H1 (cell line): ENCODE results near the gene GID8. TPM values are rescaled to one million over a fixed set of nuclear protein-coding genes. Genes with fewer than 3 reads are reported as not detected.
A peak's percentile ranks its signal among the peaks of the same experiment; 100 is the strongest.

Experiments
- CTCF ChIA-PET: fragments of 300-600 bp; sonication (Branson Sonifier 250); formaldehyde crosslinking; loops from one replicate; lab custom pipeline; 2021; ENCODE audit not compliant: partially characterized antibody; lab: Charles Lee
- POLR2A ChIA-PET: fragments of 300-600 bp; sonication (Branson Sonifier 250); formaldehyde crosslinking; loops from one replicate; lab custom pipeline; 2021; ENCODE audit warnings: inconsistent platforms; ENCODE audit not compliant: partially characterized antibody; lab: Charles Lee
- DNase-seq, 2 experiments: peaks; one replicate each; pipeline versions ENCODE4 v3.0.0 to v3.0.0-alpha.2; 2010 to 2022; ENCODE audit warnings: low spot score in 2 of 2, low read depth in 1 of 2, mixed read lengths in 1 of 2
- FAIRE-seq: peaks from 2 replicates; lab custom pipeline; 2011; peaks lifted over from hg19 to GRCh38; lab: Jason Lieb, UNC
- H2AFZ ChIP-seq: 2 replicates; pipeline ENCODE4 v1.8.1; 2012; ENCODE audit warnings: low read length, inconsistent platforms
- H2AK5ac ChIP-seq: 2 replicates; pipeline ENCODE4 v1.6.1; 2013; ENCODE audit warnings: low read depth, low read length
- H2BK120ac ChIP-seq: replicated peaks from 2 replicates; pipeline ENCODE3; 2013; ENCODE audit warnings: low read depth, low read length, inconsistent platforms
- H2BK12ac ChIP-seq: 2 replicates; pipeline ENCODE4 v1.6.1; 2013; ENCODE audit warnings: low read depth, low read length
- H2BK15ac ChIP-seq: 2 replicates; pipeline ENCODE4 v1.6.1; 2013; ENCODE audit warnings: low read length
- H2BK20ac ChIP-seq: 2 replicates; pipeline ENCODE4 v1.6.1; 2013; ENCODE audit warnings: low read length
- H2BK5ac ChIP-seq: 2 replicates; pipeline ENCODE4 v1.6.1; 2013; ENCODE audit warnings: low read depth, low read length
- H3K14ac ChIP-seq: 2 replicates; pipeline ENCODE4 v1.6.1; 2013; ENCODE audit warnings: inconsistent platforms; ENCODE audit not compliant: insufficient read length
- H3K18ac ChIP-seq: 2 replicates; pipeline ENCODE4 v1.6.1; 2013; ENCODE audit warnings: low read length; ENCODE audit errors: extremely low read depth
- H3K23ac ChIP-seq: 2 replicates; pipeline ENCODE4 v1.6.1; 2013; ENCODE audit warnings: inconsistent platforms; ENCODE audit not compliant: insufficient read length
- H3K23me2 ChIP-seq: 2 replicates; pipeline ENCODE4 v1.6.1; 2013; ENCODE audit warnings: low read depth, low read length
- H3K27ac ChIP-seq: 2 replicates; pipeline ENCODE4 v1.6.1; 2011; ENCODE audit warnings: low read depth, low read length, inconsistent platforms
- H3K27me3 ChIP-seq, 4 experiments: replicated peaks in 1 of 4; 1 replicate in 1 of 4; 2 replicates in 3 of 4; pipeline versions ENCODE4 v1.6.1 to v1.8.1; 2011 to 2013; ENCODE audit warnings: low read length in 3 of 4, mild to moderate bottlenecking in 3 of 4, inconsistent platforms in 2 of 4, mixed read lengths in 2 of 4, moderate library complexity in 1 of 4; ENCODE audit not compliant: control insufficient read depth in 3 of 4, insufficient read depth in 3 of 4; ENCODE audit errors: extremely low read depth in 1 of 4
- H3K36me3 ChIP-seq, 4 experiments: 2 replicates each; pipeline versions ENCODE4 v1.6.1 to v1.8.1; 2011 to 2013; ENCODE audit warnings: mild to moderate bottlenecking in 4 of 4, low read length in 3 of 4, moderate library complexity in 2 of 4, control low read depth in 1 of 4, inconsistent platforms in 1 of 4; ENCODE audit not compliant: insufficient read depth in 4 of 4, control insufficient read depth in 2 of 4
- H3K4ac ChIP-seq: replicated peaks from 2 replicates; pipeline ENCODE3; 2013; ENCODE audit warnings: low read length, low read depth, mixed read lengths, inconsistent platforms; ENCODE audit not compliant: insufficient read length
- H3K4me1 ChIP-seq, 4 experiments: replicated peaks in 1 of 4; 1 replicate in 1 of 4; 2 replicates in 3 of 4; pipeline versions ENCODE4 v1.6.1 to v1.8.1; 2011 to 2013; ENCODE audit warnings: low read length in 3 of 4, inconsistent platforms in 2 of 4, mixed read lengths in 1 of 4; ENCODE audit not compliant: insufficient read depth in 4 of 4, control insufficient read depth in 3 of 4
- H3K4me2 ChIP-seq, 2 experiments: 2 replicates each; pipeline versions ENCODE4 v1.6.1 to v1.8.1; 2011 to 2013; ENCODE audit warnings: low read depth in 2 of 2, low read length in 2 of 2, control low read depth in 1 of 2, inconsistent platforms in 1 of 2, mild to moderate bottlenecking in 1 of 2; ENCODE audit not compliant: insufficient read depth in 1 of 2
- H3K4me3 ChIP-seq, 4 experiments: fragments of 200-600, 300-600 bp in 1 of 4; sonication (generic), shearing (Covaris generic), sonication (Bioruptor Twin) in 1 of 4; 2 replicates each; pipeline versions ENCODE4 v1.5.1 to v1.8.1; 2011 to 2016; ENCODE audit warnings: low read length in 4 of 4, low read depth in 3 of 4, control low read depth in 2 of 4, inconsistent platforms in 2 of 4, mild to moderate bottlenecking in 2 of 4, mixed read lengths in 1 of 4, moderate library complexity in 1 of 4; ENCODE audit not compliant: insufficient read depth in 2 of 4; ENCODE audit errors: extremely low read depth in 1 of 4
- H3K56ac ChIP-seq: replicated peaks from 2 replicates; pipeline ENCODE3; 2013; ENCODE audit warnings: low read depth, mild to moderate bottlenecking, mixed read lengths, low read length, inconsistent platforms; ENCODE audit not compliant: insufficient read length
- H3K79me1 ChIP-seq: 2 replicates; pipeline ENCODE4 v1.6.1; 2013; ENCODE audit warnings: low read depth, low read length, control low read depth
- H3K79me2 ChIP-seq, 2 experiments: 2 replicates each; pipeline versions ENCODE4 v1.6.1 to v1.8.1; 2012 to 2013; ENCODE audit warnings: low read length in 2 of 2, mild to moderate bottlenecking in 2 of 2, inconsistent platforms in 1 of 2; ENCODE audit not compliant: insufficient read depth in 2 of 2, control insufficient read depth in 1 of 2
- H3K9ac ChIP-seq, 4 experiments: replicated peaks in 1 of 4; 1 replicate in 1 of 4; 2 replicates in 3 of 4; pipeline versions ENCODE4 v1.6.1 to v1.8.1; 2011 to 2013; ENCODE audit warnings: low read depth in 3 of 4, low read length in 3 of 4, control low read depth in 2 of 4, mild to moderate bottlenecking in 2 of 4, moderate library complexity in 2 of 4, inconsistent platforms in 1 of 4; ENCODE audit errors: extremely low read depth in 1 of 4
- H3K9me3 ChIP-seq, 2 experiments: 2 replicates each; pipeline versions ENCODE4 v1.6.1 to v1.8.1; 2012 to 2013; ENCODE audit warnings: mild to moderate bottlenecking in 2 of 2, moderate library complexity in 2 of 2, control low read depth in 1 of 2, inconsistent platforms in 1 of 2, low read depth in 1 of 2, low read length in 1 of 2, mixed read lengths in 1 of 2; ENCODE audit not compliant: insufficient read depth in 2 of 2
- H4K20me1 ChIP-seq, 2 experiments: replicated peaks in 1 of 2; 2 replicates each; pipeline versions ENCODE3 to v1.8.1; 2011 to 2013; ENCODE audit warnings: inconsistent platforms in 2 of 2, low read length in 2 of 2, mild to moderate bottlenecking in 1 of 2; ENCODE audit not compliant: insufficient read depth in 2 of 2, control insufficient read depth in 1 of 2
- H4K5ac ChIP-seq: 2 replicates; pipeline ENCODE4 v1.6.1; 2013; ENCODE audit warnings: low read length, low read depth, mixed read lengths, inconsistent platforms; ENCODE audit not compliant: insufficient read length
- H4K8ac ChIP-seq: 2 replicates; pipeline ENCODE4 v1.8.0; 2013; ENCODE audit warnings: mild to moderate bottlenecking, moderate library complexity, low read length, inconsistent platforms; ENCODE audit not compliant: insufficient read depth; ENCODE audit errors: extremely low read depth
- H4K91ac ChIP-seq: replicated peaks from 2 replicates; pipeline ENCODE3; 2013; ENCODE audit warnings: low read length, mixed read lengths, inconsistent platforms; ENCODE audit not compliant: insufficient read length
- BACH1 ChIP-seq: IDR thresholded peaks from 2 replicates; pipeline ENCODE4 v1.6.1; 2012; ENCODE audit warnings: low read length, improper control_type of control experiment
- BRCA1 ChIP-seq: IDR thresholded peaks from 2 replicates; pipeline ENCODE4 v1.6.1; 2012; ENCODE audit warnings: low read depth, low read length, improper control_type of control experiment
- CHD2 ChIP-seq: IDR thresholded peaks from 2 replicates; pipeline ENCODE4 v1.6.1; 2012; ENCODE audit warnings: low read length, improper control_type of control experiment
- CREB1 ChIP-seq: IDR thresholded peaks from 2 replicates; pipeline ENCODE4 v1.6.1; 2012; ENCODE audit warnings: inconsistent platforms
- EP300 ChIP-seq, 2 experiments: IDR thresholded peaks; 1 replicate in 1 of 2; 2 replicates in 1 of 2; pipeline ENCODE4 v1.6.1; 2011 to 2012; ENCODE audit warnings: low read depth in 2 of 2, low read length in 2 of 2, mild to moderate bottlenecking in 2 of 2, borderline replicate concordance in 1 of 2, inconsistent platforms in 1 of 2, moderate library complexity in 1 of 2
- FOSL1 ChIP-seq: IDR thresholded peaks from 2 replicates; pipeline ENCODE4 v1.6.1; 2011; ENCODE audit warnings: mild to moderate bottlenecking, low read depth, low read length, moderate library complexity; ENCODE audit not compliant: insufficient read depth
- GABPA ChIP-seq: IDR thresholded peaks from 2 replicates; pipeline ENCODE4 v1.6.1; 2011; ENCODE audit warnings: mild to moderate bottlenecking, low read length, moderate library complexity, borderline replicate concordance; ENCODE audit not compliant: insufficient read depth
- GTF2F1 ChIP-seq: IDR thresholded peaks from 2 replicates; pipeline ENCODE4 v1.6.1; 2012; ENCODE audit warnings: low read depth, low read length, improper control_type of control experiment, borderline replicate concordance
- RXRA ChIP-seq: IDR thresholded peaks from 2 replicates; pipeline ENCODE4 v1.6.1; 2011; ENCODE audit warnings: low read depth, mild to moderate bottlenecking, low read length, moderate library complexity; ENCODE audit not compliant: insufficient read depth
- SIN3A ChIP-seq, 2 experiments: IDR thresholded peaks in 1 of 2; conservative IDR thresholded peaks in 1 of 2; 2 replicates each; pipeline ENCODE4 v1.6.1; 2011 to 2012; ENCODE audit warnings: low read length in 2 of 2, improper control_type of control experiment in 1 of 2, low read depth in 1 of 2, mild to moderate bottlenecking in 1 of 2
- SIX5 ChIP-seq: IDR thresholded peaks from 2 replicates; pipeline ENCODE4 v1.6.1; 2011; ENCODE audit warnings: mild to moderate bottlenecking, low read depth, low read length
- SP1 ChIP-seq: IDR thresholded peaks from 2 replicates; pipeline ENCODE4 v1.6.1; 2011; ENCODE audit warnings: low read depth, low read length
- TBP ChIP-seq: IDR thresholded peaks from 2 replicates; pipeline ENCODE4 v1.6.1; 2011; ENCODE audit warnings: low read depth, low read length, improper control_type of control experiment
- YY1 ChIP-seq: IDR thresholded peaks from 2 replicates; pipeline ENCODE4 v1.6.1; 2011; ENCODE audit warnings: low read depth, mild to moderate bottlenecking, low read length
- WGBS, 2 experiments: shearing (Covaris generic) in 1 of 2; methylation state at CpG; one replicate each; pipeline versions ENCODE4 v1.1.6 to v1.1.7; 2013 to 2015; ENCODE audit warnings: low lambda C conversion rate in 2 of 2, mixed read lengths in 2 of 2, inconsistent platforms in 1 of 2, low coverage in 1 of 2, missing lambda C conversion rate in 1 of 2; ENCODE audit not compliant: insufficient replicate concordance in 2 of 2, insufficient coverage in 1 of 2, insufficient read length in 1 of 2; ENCODE audit errors: extremely low coverage in 1 of 2, missing lambda C conversion rate in 1 of 2; 5-methylcytosine and 5-hydroxymethylcytosine counted together
- polyA plus RNA-seq, 7 experiments: library from polyadenylated mRNA; depleted of rRNA in 3 of 7; stranded (reverse) in 5 of 7; unstranded in 2 of 7; fragments of >200 nt in 5 of 7; fragments of 200-250 nt in 2 of 7; gene quantifications; 1 replicate in 5 of 7; 2 replicates in 1 of 7; 4 replicates in 1 of 7; pipeline versions ENCODE4 v1.2.1 to v1.2.3, GENCODE V29; 2011 to 2013; ENCODE audit warnings: missing spikeins in 2 of 7, mixed read lengths in 2 of 7
- total RNA-seq: library from RNA; stranded (reverse); fragmentation: NEBNext Ultra II Directional; extraction: Animal tissue kit (Norgen Biotek cat#: 25700); gene quantifications from 2 replicates; pipeline ENCODE4 v1.2.1, GENCODE V29; 2021

GID8 gene
- total and polyA plus RNA-seq, 2 of the 8 experiments (the other 6 are each of a cell fraction or from before 2014, with no cell fraction given): 39.7 to 72.9 TPM

DNA sequence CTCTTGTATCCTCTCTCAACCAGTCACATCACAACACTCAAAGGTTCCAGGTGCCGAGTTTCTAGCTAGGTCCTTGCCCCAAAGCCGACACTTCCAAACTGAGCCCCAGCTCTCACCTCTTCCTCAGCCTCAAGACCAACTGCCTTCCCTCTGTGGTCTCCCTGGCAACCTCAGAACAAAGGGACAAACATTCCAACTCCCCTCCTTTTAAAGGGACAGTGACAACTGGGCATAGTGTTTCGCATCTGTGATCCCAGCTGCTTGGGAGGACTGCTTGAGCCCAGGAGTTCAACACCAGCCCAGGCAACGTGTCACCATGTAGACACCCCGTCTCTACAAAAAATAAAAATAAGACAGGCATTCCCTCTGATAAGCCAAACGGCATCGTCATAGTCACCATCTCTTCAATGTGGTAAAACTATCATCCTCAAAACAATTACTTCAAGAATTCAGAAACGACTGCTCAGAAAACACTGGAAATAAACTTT lies 22.9 kb upstream of the GID8 start:
- WGBS, 2 experiments: 61% methylated on average over 8 of the region's 8 CpGs; no CpG with 5 or more reads in 1 of the 2 experiments
- H3K18ac ChIP-seq: no peak overlapping the region
- peaks cover 14 to 37% (median 34%) of the 10 kb centered on the region in 4 experiments; a peak in 6 of 7 replicates for H3K4me1 ChIP-seq
- H4K91ac ChIP-seq: no peak overlapping the region
- peaks cover 60 to 64% of the 10 kb centered on the region in 2 experiments for H4K20me1 ChIP-seq
- no peaks in the 10 kb centered on the region for H3K9me3 ChIP-seq
- no peak overlapping the region for H4K8ac ChIP-seq
- H3K79me2 ChIP-seq: peaks cover 55 to 99% of the 10 kb centered on the region in 2 experiments
- H3K27me3 ChIP-seq: no peaks in the 10 kb centered on the region
- H3K56ac ChIP-seq: no peak overlapping the region
- H3K4me3 ChIP-seq: no peak overlapping the region; a peak in 1 of 8 replicates
- H3K27ac ChIP-seq: peak overlapping the region; percentile 35; the same call in 1 of the 2 replicates
- no peak overlapping the region for H2BK15ac ChIP-seq
- H2AFZ ChIP-seq: no peak overlapping the region
- H2BK5ac ChIP-seq: no peak overlapping the region
- peak; percentile 84 for FAIRE-seq
- no peak overlapping the region for H2BK120ac ChIP-seq
- no peak overlapping the region for H4K5ac ChIP-seq
- H3K23ac ChIP-seq: no peak overlapping the region
- H3K23me2 ChIP-seq: no peaks in the 10 kb centered on the region
- POLR2A ChIA-PET: interaction anchor here (0.7 to 20.3 kb wide), 6 partner anchors 11 to 53 kb away, joined by 3 to 363 read pairs (median 28); partner anchors contain the start of genes DIDO1 and GID8
- CTCF ChIA-PET: interaction anchor here (0.6 to 4.0 kb wide), 8 partner anchors 13 to 363 kb away, joined by 3 to 35 read pairs (median 4); no protein-coding TSS in a partner anchor
- H3K9ac ChIP-seq: no peak overlapping the region
- peaks cover 10 to 32% (median 25%) of the 10 kb centered on the region in 4 experiments; a peak in 7 of 8 replicates for H3K36me3 ChIP-seq
- no peak overlapping the region for H2BK20ac ChIP-seq
- no peak overlapping the region for H2BK12ac ChIP-seq
- H3K4me2 ChIP-seq: peak overlapping the region; percentile 38 to 75
- H3K4ac ChIP-seq: no peak overlapping the region
- no peak overlapping the region for H3K14ac ChIP-seq
- no peak overlapping the region for H2AK5ac ChIP-seq
- H3K79me1 ChIP-seq: peaks cover 11% of the 10 kb centered on the region
- DNase-seq: no peak
- no peak for TF ChIP-seq FOSL1
- TF ChIP-seq SP1: peak; percentile 84
- no peak for TF ChIP-seq YY1
- no peak for TF ChIP-seq GABPA
- TF ChIP-seq CHD2: no peak
- TF ChIP-seq CREB1: no peak
- TF ChIP-seq BACH1: no peak
- TF ChIP-seq TBP: peak; percentile 79
- TF ChIP-seq GTF2F1: no peak
- no peak for TF ChIP-seq SIX5
- no peak for TF ChIP-seq BRCA1
- no peak for TF ChIP-seq RXRA
- 0 out of 4 replicates have a peak, but pooled peaks of 1 of the 2 experiments have one; percentile 55 for TF ChIP-seq SIN3A (conservative IDR thresholded peaks at IDR 0.05 in 1 of 2, IDR thresholded peaks at IDR 0.05 in 1 of 2; ENCODE audit: low read depth in 1 of 2, low read length in 2 of 2)
- peak in 1 of 2 experiments; percentile 58; a peak in 1 of 3 replicates for TF ChIP-seq EP300 (IDR thresholded peaks at IDR 0.05; ENCODE audit: borderline replicate concordance in 1 of 2, low read depth in 2 of 2, low read length in 2 of 2)
